SHP77 (cell line): ENCODE results near the gene CAMK2A.

Source experiments
- DNase-seq, 2 experiments: peaks; one replicate each; lab custom pipeline; 2025; lab: John Stamatoyannopoulos, UW

The CAMK2A gene

DNA sequence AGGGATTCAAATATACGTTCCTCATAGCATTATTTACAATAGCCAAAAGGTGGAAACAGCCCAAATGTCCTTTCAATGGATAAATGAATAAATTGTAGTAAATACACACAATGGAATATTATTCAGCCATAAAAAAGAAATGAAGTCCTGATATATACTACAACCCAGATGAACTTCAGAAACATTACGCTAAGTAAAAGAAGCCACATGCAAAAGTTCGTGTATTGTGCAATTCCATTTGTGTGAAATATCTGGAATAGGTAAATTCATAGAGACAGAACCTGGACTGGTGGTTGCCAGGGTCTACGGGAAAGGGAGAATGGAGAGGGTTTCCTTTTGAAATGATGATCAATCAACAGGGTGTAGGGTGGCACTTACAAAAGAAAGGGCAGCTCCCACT lies 25.7 kb upstream of the CAMK2A start:
- no peak for DNase-seq

GRCh38 chr5:150313921-150314716 lies 24.5 kb upstream of the CAMK2A start:
- no peak for DNase-seq

GRCh38 chr5:150313501-150313900 lies 23.9 kb upstream of the CAMK2A start:
- no peak for DNase-seq

DNA sequence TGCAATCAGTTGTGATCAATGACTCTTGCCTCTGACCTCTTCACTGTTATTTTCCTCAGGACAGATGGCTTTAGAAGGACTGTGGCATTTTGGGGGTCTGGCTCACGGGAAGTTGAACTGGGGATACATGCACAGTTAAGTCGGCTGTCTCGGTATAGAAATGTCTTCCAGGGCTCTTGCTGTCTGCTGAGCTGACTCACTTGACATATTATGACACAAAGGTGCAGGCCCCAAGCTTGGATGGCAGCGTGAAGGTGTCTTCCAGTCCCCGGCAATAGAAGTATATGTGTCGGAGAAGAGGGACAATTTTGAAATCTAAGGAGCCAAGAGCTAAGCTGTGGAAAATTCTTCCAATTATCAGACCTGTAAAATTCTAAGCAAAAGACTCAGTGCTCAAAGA lies 22.9 kb upstream of the CAMK2A start:
- DNase-seq = no peak

DNA sequence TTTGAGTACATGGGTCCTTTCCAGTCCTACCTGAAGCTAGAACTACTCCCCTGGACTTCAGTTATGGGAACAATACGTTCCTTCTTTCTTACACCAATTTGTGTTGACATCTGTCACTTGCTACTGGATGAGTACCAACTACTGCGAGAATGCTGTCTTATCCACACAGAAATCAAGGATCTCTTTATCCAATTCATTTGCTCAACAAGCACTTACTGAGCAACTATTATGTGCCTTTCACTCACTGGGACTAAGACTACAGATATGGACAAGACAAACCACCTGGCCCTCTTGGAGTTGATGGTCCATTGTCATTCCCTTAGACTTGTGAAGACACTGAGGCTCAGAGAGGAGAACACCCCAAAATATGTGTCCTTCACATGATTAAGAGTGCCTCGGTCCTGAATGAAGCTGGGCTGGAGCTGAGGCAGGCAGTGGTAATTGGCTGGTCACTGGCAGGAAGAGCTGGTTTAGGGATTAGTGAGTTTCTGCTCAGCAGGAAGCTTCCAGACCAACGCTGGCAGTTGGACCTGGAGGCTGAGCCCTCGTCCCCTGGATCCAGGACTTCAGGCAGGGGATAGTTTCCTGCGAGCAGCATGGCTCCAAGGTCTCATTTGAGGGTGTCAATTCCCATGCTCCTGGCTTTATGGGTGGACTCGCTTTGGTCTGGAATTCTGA lies 21.6 kb upstream of the CAMK2A start:
- DNase-seq = no peak

DNA sequence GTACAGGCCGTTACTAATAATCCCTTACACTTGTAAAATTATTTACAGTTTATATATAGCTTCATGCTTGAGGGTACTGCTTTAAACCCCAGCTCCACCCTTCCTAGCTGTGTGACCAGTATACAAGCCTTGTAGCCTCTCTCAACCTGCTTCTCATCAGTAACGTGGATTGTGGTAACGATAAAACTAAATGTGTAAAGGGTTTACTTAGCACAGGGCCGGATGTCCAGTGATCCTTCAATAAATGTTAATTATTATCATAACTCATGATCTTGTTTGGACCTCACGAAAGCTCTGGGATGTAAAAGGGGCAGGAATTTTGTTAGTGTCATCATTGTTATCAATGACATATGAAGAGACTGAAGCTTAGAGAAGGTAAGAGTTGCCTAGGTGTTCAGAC lies 20.7 kb upstream of the CAMK2A start:
- DNase-seq = no peak

GRCh38 chr5:150309886-150310239 lies 20.3 kb upstream of the CAMK2A start:
- no peak for DNase-seq

- DNase-seq = no peak
Measured at GRCh38 chr5:150309101-150309885, 19.7 kb upstream of the CAMK2A start.

DNA sequence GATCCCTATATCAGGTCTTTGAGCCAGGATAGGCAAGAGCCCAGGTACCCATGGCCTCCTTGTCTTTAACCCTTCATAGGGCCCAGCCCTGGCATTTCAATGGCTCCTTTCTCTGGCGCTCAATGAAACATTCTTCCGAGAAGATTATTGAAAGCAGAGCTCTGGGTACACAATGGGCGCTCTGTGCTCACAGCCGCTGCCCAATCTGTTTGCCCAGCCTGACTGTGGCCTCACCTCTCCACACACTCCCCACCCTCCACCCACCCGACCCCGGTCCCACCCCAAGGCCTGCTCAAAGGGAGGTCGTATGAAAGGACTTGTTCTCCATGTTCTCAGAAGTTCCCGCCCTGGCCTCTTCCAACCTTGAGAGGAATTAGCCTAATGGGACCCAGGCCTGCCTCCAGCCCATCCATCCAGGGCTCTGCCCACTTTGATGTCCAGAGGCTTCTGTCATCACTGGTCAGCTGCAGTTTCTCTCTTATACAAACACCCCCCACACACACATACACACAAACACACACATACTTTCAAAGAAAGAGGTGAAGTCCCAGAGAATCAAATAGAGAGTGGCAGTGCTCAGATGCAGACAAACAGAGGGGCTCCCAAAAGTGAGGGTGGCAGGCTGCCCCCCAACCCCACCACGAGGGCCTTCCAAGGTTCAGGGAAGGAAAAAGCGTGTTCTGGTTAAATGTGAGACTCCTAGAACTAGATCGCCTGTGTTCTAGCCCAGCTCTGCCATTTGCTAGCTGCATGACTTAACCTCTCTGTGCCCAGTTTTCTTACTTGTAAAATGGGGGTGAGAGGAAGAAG lies 18.2 kb upstream of the CAMK2A start:
- no peak for DNase-seq

GRCh38 chr5:150306775-150307174 lies 17.2 kb upstream of the CAMK2A start:
- no peak for DNase-seq

GRCh38 chr5:150305557-150305956 lies 16.0 kb upstream of the CAMK2A start:
- DNase-seq = no peak

GRCh38 chr5:150305095-150305494 lies 15.5 kb upstream of the CAMK2A start:
- DNase-seq = no peak

GRCh38 chr5:150304481-150305081 lies 15.0 kb upstream of the CAMK2A start:
- DNase-seq = no peak

DNA sequence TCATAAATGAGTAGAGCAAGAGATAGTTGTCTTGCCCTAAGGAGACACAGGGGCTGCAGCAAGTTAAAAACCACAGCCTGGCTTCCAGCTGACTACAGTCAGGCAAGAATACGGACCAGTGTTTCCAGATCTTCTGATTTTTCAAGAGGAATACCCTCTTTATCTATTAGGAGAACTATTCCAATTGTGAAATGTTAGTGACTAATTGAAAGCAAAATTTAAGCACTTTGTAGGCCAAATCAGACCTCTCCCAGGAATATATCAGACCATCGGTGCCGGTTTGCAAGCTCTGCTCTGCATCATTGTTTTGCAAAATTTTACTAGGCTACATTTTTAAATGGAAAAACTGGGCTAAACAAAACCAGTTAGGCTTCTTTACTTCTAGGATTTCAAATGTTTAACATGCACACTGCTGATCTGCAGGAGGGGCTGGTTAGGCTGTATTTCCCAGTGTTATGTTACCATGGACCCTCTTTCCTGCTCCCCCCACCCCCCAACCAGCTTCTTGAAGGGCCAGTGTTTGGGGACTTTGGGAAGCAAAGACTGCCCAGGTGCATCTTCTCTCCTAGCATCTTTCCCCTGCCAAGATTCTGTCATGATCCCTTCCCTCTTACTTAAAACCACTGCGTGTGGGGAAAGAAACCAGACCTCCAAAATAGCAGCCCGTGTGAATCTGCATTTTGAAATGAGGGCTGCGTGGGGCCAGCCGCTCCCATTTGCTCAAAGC lies 14.2 kb upstream of the CAMK2A start:
- DNase-seq = no peak

DNA sequence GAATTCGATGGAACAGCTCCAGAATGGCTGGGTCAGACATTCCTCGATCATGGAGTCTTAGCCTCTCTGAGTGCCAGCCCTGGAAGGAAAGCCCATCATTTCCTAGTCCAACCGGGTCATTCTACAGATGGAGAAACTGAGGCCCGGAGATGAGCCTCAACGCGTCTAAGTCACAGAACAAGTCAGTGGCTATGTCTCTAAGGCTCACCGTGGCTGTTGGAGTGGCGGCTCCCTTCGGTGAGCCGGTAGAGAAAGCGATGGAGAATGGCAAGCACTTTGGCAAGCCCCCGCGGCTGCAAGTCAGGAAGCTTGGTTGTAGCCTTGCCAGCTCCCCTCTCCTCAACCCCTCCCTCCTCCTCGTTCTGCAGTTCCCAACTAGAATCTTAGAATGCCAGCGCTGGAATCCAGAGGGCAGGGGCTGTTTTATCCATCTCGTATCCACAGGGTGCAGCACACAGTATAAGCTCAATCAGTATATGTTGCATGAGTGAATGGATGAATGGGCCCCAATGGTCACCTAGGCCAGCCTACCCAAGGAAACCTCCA lies 13.6 kb upstream of the CAMK2A start:
- DNase-seq = no peak

- no peak for DNase-seq
Measured at GRCh38 chr5:150302301-150303069, 12.9 kb upstream of the CAMK2A start, which contains the start of gene ARSI. Gene ARSI (minus strand): TSS chr5:150302905. CDS start chr5:150302373, 532 bp downstream.

- no peak for DNase-seq
Measured at GRCh38 chr5:150301901-150302300, 12.3 kb upstream of the CAMK2A start.

DNA sequence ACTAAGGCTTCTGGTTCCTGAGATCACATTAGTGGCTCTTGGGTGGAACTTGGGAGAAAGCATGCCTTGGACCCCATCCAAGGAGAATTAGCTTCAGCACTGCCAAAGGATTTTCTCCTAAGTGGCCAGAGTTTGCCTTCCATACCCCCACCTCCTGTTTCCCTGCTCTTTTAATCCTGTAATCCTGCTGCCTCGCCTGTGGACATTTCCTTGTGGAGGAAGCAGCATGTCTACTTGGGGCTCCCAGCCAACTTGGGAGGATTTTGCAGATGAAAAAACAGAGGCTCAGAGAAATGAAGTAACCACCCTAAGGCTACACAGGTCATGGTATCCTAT lies 11.6 kb upstream of the CAMK2A start:
- DNase-seq = no peak

DNA sequence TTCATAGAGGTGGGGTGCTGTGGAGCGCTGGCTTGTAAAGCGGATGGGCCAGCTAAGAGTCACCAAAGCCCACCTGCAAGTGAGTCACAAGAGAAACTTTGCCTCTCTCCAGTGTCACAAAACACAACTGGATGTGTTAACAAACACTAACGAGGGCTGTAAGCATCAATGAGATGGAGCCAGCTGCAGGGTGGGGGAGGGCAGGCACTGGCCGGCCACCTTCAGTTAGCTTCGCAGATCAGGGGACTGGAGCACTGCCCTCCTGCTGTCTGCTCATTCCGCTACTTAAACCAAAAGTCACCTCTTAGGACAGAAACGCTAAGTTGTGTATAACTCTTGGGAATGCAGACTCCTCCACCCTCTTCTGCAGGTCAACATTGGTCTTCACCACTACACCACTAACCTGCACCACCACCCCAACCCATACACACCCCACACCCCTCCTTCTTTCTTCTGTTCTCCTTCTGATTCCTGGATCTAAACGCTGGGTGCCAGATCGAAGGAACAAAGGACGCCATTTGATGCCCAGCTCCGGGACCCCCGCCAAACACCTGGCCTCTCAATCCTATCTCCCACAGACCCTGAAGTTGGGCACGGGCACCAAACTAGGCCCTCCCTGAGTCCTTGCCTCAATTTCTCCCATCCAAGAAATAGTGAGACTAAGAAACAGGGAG lies 11.1 kb upstream of the CAMK2A start:
- no peak for DNase-seq
